Measurements from ENCODE around the gene NHERF1. TPM values are rescaled to one million over a fixed set of nuclear protein-coding genes. Genes with fewer than 3 reads are reported as not detected.
A peak's percentile ranks its signal among the peaks of the same experiment; 100 is the strongest.

NHERF1 gene
- total and polyA plus RNA-seq, 9 of the 15 experiments (the other 6 are each of a cell fraction or from before 2014, with no cell fraction given), result 11.4 to 79.9 (median 36.9) TPM

- TF ChIP-seq E4F1 (CRISPR knock-in tag; IDR thresholded peaks at IDR 0.05; ENCODE audit: borderline replicate concordance) (no peak), CREB5 (CRISPR knock-in tag; IDR thresholded peaks at IDR 0.05) (no peak), RFX1 (IDR thresholded peaks at IDR 0.05) (no peak), NCOA2 (IDR thresholded peaks at IDR 0.05; ENCODE audit: partially characterized antibody in 2 of 2) (no peak), PHF21A (IDR thresholded peaks at IDR 0.05; ENCODE audit: borderline replicate concordance, low read depth) (no peak), YY1 (IDR thresholded peaks at IDR 0.05; ENCODE audit: borderline replicate concordance in 1 of 3, control insufficient read depth in 1 of 3, extremely low read depth in 1 of 3, insufficient read depth in 3 of 3, insufficient read length in 1 of 3, insufficient replicate concordance in 2 of 3, low read depth in 1 of 3, low read length in 2 of 3) (peak in 1 of 3 experiments; percentile 60), ZNF445 (CRISPR knock-in tag; IDR thresholded peaks at IDR 0.05; ENCODE audit: low read depth) (no peak), CGGBP1 (CRISPR knock-in tag; IDR thresholded peaks at IDR 0.05) (no peak), ZNF134 (CRISPR knock-in tag; conservative IDR thresholded peaks at IDR 0.05) (no peak), TCF15 (CRISPR knock-in tag; IDR thresholded peaks at IDR 0.05) (no peak), ZKSCAN3 (CRISPR knock-in tag; IDR thresholded peaks at IDR 0.05) (no peak), BRD9 (IDR thresholded peaks at IDR 0.05; ENCODE audit: low read depth, partially characterized antibody) (no peak), ZNF197 (CRISPR knock-in tag; IDR thresholded peaks at IDR 0.05; ENCODE audit: low read depth) (0 out of 2 replicates have a peak, but pooled peaks have one; percentile 39), POLR2A (conservative IDR thresholded peaks at IDR 0.05) (no peak), THRAP3 (IDR thresholded peaks at IDR 0.05; ENCODE audit: borderline replicate concordance) (no peak), ILK (tag; IDR thresholded peaks at IDR 0.05; ENCODE audit: borderline replicate concordance, low read depth) (no peak), KDM1A (IDR thresholded peaks at IDR 0.05) (peak in 1 of 2 experiments; percentile 67; a peak in 1 of 4 replicates), FOXK2 (conservative IDR thresholded peaks at IDR 0.05 in 1 of 2, IDR thresholded peaks at IDR 0.05 in 1 of 2; ENCODE audit: low read depth in 2 of 2) (no peak), ZNF507 (tag; conservative IDR thresholded peaks at IDR 0.05) (no peak), POLR2AphosphoS5 (IDR thresholded peaks at IDR 0.05; ENCODE audit: control insufficient read depth, insufficient read depth, low read depth, low read length) (no peak), HDGF (IDR thresholded peaks at IDR 0.05) (no peak), NRF1 (conservative IDR thresholded peaks at IDR 0.05 in 1 of 2, IDR thresholded peaks at IDR 0.05 in 1 of 2) (peak; percentile 63 to 71), ZNF324 (CRISPR knock-in tag; IDR thresholded peaks at IDR 0.05) (no peak), TEAD4 (IDR thresholded peaks at IDR 0.05; ENCODE audit: low read length) (no peak), TEAD4 (CRISPR knock-in tag; IDR thresholded peaks at IDR 0.05; ENCODE audit: borderline replicate concordance) (no peak), TAF1 (IDR thresholded peaks at IDR 0.05; ENCODE audit: control insufficient read depth, extremely low read depth, insufficient read depth, low read length, severe bottlenecking) (no peak), ZNF584 (CRISPR knock-in tag; IDR thresholded peaks at IDR 0.05; ENCODE audit: low read depth) (no peak)
These were observed 6.4 kb downstream of the NHERF1 start (continued) for GRCh38 chr17:74754832-74755231.
